Endothelial cell of umbilical vein (primary cell): ENCODE data around the gene SLC12A5. TPM values are rescaled to one million over a fixed set of nuclear protein-coding genes. Genes with fewer than 3 reads are reported as not detected.

Experiments used
- BruUV-seq: library from RNA; stranded (reverse); fragments of 400-500 nt; replicated peaks from 2 replicates; lab custom pipeline; 2021; lab: Mats Ljungman, UMichigan
- CTCF ChIA-PET: fragments of 300-600, 350-600 bp; sonication (Branson Sonifier 250); formaldehyde crosslinking; loops from one replicate; lab custom pipeline; 2021; ENCODE audit warnings: antibody characterized with exemption, inconsistent platforms; lab: Charles Lee
- POLR2A ChIA-PET: fragments of 300-600, 350-600 bp; sonication (Branson Sonifier 250); formaldehyde crosslinking; loops from one replicate; lab custom pipeline; 2021; ENCODE audit warnings: antibody characterized with exemption, inconsistent platforms; lab: Charles Lee
- DNase-seq: peaks from one replicate; pipeline ENCODE4 v3.0.0-alpha.2; 2011; ENCODE audit warnings: low read depth, low spot score
- FAIRE-seq: peaks from 2 replicates; lab custom pipeline; 2011; peaks lifted over from hg19 to GRCh38; lab: Jason Lieb, UNC
- H2AFZ ChIP-seq: 2 replicates; pipeline ENCODE4 v1.6.0; 2012; ENCODE audit warnings: low read depth, low read length, control low read depth, inconsistent platforms
- H3K27ac ChIP-seq: 2 replicates; pipeline ENCODE4 v1.5.1; 2011; ENCODE audit warnings: low read depth, mild to moderate bottlenecking, control low read depth, low read length, moderate library complexity; ENCODE audit not compliant: insufficient read depth
- H3K27me3 ChIP-seq, 2 experiments: 2 replicates each; pipeline versions ENCODE4 v1.6.0 to v1.6.1; 2011; ENCODE audit warnings: low read length in 2 of 2, mixed read lengths in 1 of 2; ENCODE audit not compliant: control insufficient read depth in 2 of 2, insufficient read depth in 2 of 2
- H3K36me3 ChIP-seq, 2 experiments: 2 replicates in 1 of 2; 3 replicates in 1 of 2; pipeline ENCODE4 v1.5.1; 2011; ENCODE audit warnings: low read length in 2 of 2, mild to moderate bottlenecking in 1 of 2, moderate library complexity in 1 of 2; ENCODE audit not compliant: control insufficient read depth in 2 of 2, insufficient read depth in 2 of 2; ENCODE audit errors: extremely low read depth in 1 of 2
- H3K4me1 ChIP-seq: 3 replicates; pipeline ENCODE4 v1.5.1; 2011; ENCODE audit warnings: mild to moderate bottlenecking, low read length; ENCODE audit not compliant: control insufficient read depth, insufficient read depth; ENCODE audit errors: extremely low read depth
- H3K4me2 ChIP-seq: 2 replicates; pipeline ENCODE4 v1.6.1; 2011; ENCODE audit warnings: low read length, control low read depth, mixed read lengths; ENCODE audit not compliant: insufficient read depth
- H3K4me3 ChIP-seq, 3 experiments: fragments of 200-600 bp in 1 of 3; sonication (generic), shearing (Covaris generic) in 1 of 3; replicated peaks in 1 of 3; 2 replicates each; pipeline ENCODE4 v1.5.1; 2011 to 2016; ENCODE audit warnings: control low read depth in 3 of 3, low read length in 3 of 3, mild to moderate bottlenecking in 2 of 3, inconsistent platforms in 1 of 3, low read depth in 1 of 3, moderate library complexity in 1 of 3; ENCODE audit not compliant: insufficient read depth in 1 of 3
- H3K79me2 ChIP-seq: 2 replicates; pipeline ENCODE4 v1.6.0; 2012; ENCODE audit warnings: low read length, inconsistent platforms; ENCODE audit not compliant: control insufficient read depth, insufficient read depth
- H3K9ac ChIP-seq: replicated peaks from 2 replicates; pipeline ENCODE3; 2011; ENCODE audit warnings: low read length, control low read depth; ENCODE audit not compliant: insufficient read depth; ENCODE audit errors: extremely low read depth
- H3K9me1 ChIP-seq: replicated peaks from 3 replicates; pipeline ENCODE4 v1.6.0; 2011; ENCODE audit warnings: mild to moderate bottlenecking, low read length; ENCODE audit not compliant: control insufficient read depth, insufficient read depth; ENCODE audit errors: extremely low read depth
- H3K9me3 ChIP-seq: replicated peaks from 2 replicates; pipeline ENCODE4 v1.5.1; 2012; ENCODE audit warnings: low read length, inconsistent platforms; ENCODE audit not compliant: control insufficient read depth, insufficient read depth
- H4K20me1 ChIP-seq: replicated peaks from 2 replicates; pipeline ENCODE3; 2011; ENCODE audit warnings: mild to moderate bottlenecking, low read length; ENCODE audit not compliant: control insufficient read depth, insufficient read depth; ENCODE audit errors: extremely low read depth
- CTCF ChIP-seq, 2 donors: IDR thresholded peaks; 1 replicate in 1 of 2; 2 replicates in 1 of 2; pipeline ENCODE4 v1.5.1; 2011; ENCODE audit warnings: low read length in 2 of 2, mild to moderate bottlenecking in 2 of 2, moderate library complexity in 2 of 2, control low read depth in 1 of 2, inconsistent platforms in 1 of 2, low read depth in 1 of 2; ENCODE audit not compliant: insufficient read depth in 1 of 2; ENCODE audit errors: extremely low read depth in 1 of 2
- EZH2 ChIP-seq: IDR thresholded peaks from 2 replicates; pipeline ENCODE4 v1.6.1; 2012; ENCODE audit warnings: borderline replicate concordance, low read depth, mild to moderate bottlenecking, moderate library complexity, low read length, inconsistent platforms; ENCODE audit not compliant: severe bottlenecking
- FOS ChIP-seq: IDR thresholded peaks from 2 replicates; pipeline ENCODE4 v1.6.1; 2011; ENCODE audit warnings: mild to moderate bottlenecking, low read length, moderate library complexity, borderline replicate concordance; ENCODE audit not compliant: insufficient read depth
- GATA2 ChIP-seq: IDR thresholded peaks from 2 replicates; pipeline ENCODE4 v1.7.0; 2011; ENCODE audit warnings: low read depth, mild to moderate bottlenecking, moderate library complexity, mixed read lengths, low read length; ENCODE audit not compliant: insufficient read length, insufficient read depth
- JUN ChIP-seq: IDR thresholded peaks from 2 replicates; pipeline ENCODE4 v1.6.1; 2011; ENCODE audit warnings: borderline replicate concordance, low read depth; ENCODE audit not compliant: insufficient read length, insufficient read depth
- MAX ChIP-seq: IDR thresholded peaks from 2 replicates; pipeline ENCODE4 v1.6.1; 2011; ENCODE audit not compliant: insufficient read depth, insufficient read length
- MYC ChIP-seq: IDR thresholded peaks from one replicate; pipeline ENCODE4 v1.6.1; 2011; ENCODE audit warnings: mild to moderate bottlenecking, low read depth, low read length
- POLR2A ChIP-seq: IDR thresholded peaks from 2 replicates; pipeline ENCODE4 v1.6.1; 2012; ENCODE audit warnings: low read depth, mild to moderate bottlenecking, control low read depth, low read length
- POLR2AphosphoS5 ChIP-seq: IDR thresholded peaks from 2 replicates; pipeline ENCODE4 v1.6.1; 2012; ENCODE audit warnings: low read depth, mild to moderate bottlenecking, control low read depth, low read length, moderate library complexity; ENCODE audit not compliant: insufficient read depth
- dilution Hi-C: fragments of 300-500 bp; cut with MboI; formaldehyde crosslinking; loops from one replicate; pipeline ENCODE4 v1.15.0; 2019; ENCODE audit warnings: low sequenced_read_pairs; ENCODE audit not compliant: extremely low pct_ligation_motif_present
- intact Hi-C: fragments of 100-400 bp; cut with micrococcal nuclease; formaldehyde crosslinking; loops from one replicate; pipeline ENCODE4 v1.10.0; 2022
- polyA plus RNA-seq, 4 experiments: library from polyadenylated mRNA; depleted of rRNA in 3 of 4; stranded (reverse) in 3 of 4; unstranded in 1 of 4; fragments of >200 nt; gene quantifications; 2 replicates each; pipeline versions ENCODE4 v1.2.1 to v1.2.3, GENCODE V29; 2011 to 2012; ENCODE audit warnings: missing spikeins in 1 of 4
- total RNA-seq: library from RNA; stranded (reverse); gene quantifications from 2 replicates; pipeline ENCODE4 v1.2.3, GENCODE V29; 2021

The SLC12A5 gene
- total and polyA plus RNA-seq, 2 donors (not counting 3 experiments of a cell fraction or from before 2014, with no cell fraction given), result 1.6 to 2.3 TPM

DNA sequence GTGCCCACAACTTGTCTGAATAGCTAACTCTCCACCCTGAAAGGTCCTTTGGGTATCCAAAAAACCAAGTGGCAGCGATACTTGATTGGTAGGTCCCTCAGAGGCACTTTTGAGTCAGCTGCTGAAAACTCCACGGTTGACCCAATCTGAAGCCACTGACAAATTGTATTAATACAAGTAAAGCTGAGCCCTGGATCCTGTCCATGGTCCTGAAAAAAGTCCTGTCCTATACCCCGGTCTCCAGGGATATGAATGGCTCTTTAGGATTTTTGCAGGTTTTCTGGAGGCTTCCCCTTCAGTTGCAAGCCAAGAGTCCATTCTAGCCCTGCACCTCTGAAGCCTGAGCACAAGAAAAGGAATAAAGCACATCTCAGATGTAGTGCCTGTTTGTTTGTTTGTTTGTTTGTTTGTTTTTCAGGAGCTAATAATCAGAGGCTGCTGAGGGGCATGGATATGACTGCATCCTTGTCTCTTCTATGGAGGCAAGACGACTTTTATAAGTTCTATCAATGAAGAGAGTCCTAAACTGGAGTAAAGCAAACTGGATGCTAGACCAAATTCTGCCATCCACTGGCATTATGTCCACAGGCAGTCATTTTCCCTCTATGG lies 1.7 kb upstream of the SLC12A5 start:
- Histone ChIP-seq H3K27ac (no peak overlapping the region), H3K36me3 (no peaks in the 10 kb centered on the region), H3K4me3 (no peak overlapping the region), H3K4me2 (no peak overlapping the region), H2AFZ (no peak overlapping the region), H4K20me1 (no peaks in the 10 kb centered on the region), H3K9ac (no peak overlapping the region), H3K4me1 (no peaks in the 10 kb centered on the region), H3K9me1 (no peaks in the 10 kb centered on the region), H3K79me2 (no peaks in the 10 kb centered on the region), H3K27me3 (peaks cover 33 to 35% of the 10 kb centered on the region in 2 experiments), H3K9me3 (no peaks in the 10 kb centered on the region)
- DNase-seq (peak; percentile 37), FAIRE-seq (no peak)
- intact Hi-C loops, result no loop called here
- ChIA-PET POLR2A (no interaction called here), CTCF (interaction anchor here (0.8 to 1.7 kb wide), 7 partner anchors 13 to 280 kb away, joined by 3 to 12 read pairs (median 3); no protein-coding TSS in a partner anchor)
- no TSS peak for BruUV-seq
- dilution Hi-C loops, result no loop called here
- no peak for TF ChIP-seq EZH2
- TF ChIP-seq POLR2AphosphoS5, result no peak
- TF ChIP-seq MAX, result no peak
- TF ChIP-seq POLR2A, result no peak
- TF ChIP-seq JUN, result no peak
- TF ChIP-seq MYC, result no peak

DNA sequence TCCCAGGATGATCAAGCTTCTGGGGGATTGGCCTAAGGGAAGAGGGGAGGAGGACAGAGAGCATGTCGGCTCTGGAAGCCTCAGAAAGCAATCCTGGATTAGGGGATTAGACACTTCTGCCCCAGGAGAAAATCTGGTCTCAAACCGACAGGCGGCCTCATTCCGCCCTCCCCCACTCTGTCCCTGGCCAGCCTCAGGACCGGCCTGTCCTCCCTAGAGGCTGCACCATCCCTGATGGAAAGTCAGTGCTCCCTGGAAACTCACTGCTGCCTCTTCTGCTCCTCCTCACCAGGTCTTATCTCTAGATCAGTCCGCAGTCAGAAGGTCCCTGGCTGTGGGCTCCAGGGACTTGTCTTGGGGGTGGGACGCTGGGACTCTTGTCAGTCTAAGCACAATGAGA lies 905 bp upstream of the SLC12A5 start:
- no peak overlapping the region for H3K9ac ChIP-seq
- no peak for FAIRE-seq

More for the DNA sequence above, 905 bp upstream of the SLC12A5 start:
- Histone ChIP-seq H3K9me3 (no peaks in the 10 kb centered on the region), H3K4me3 (no peak overlapping the region), H2AFZ (no peak overlapping the region), H3K27me3 (peaks cover 40 to 42% of the 10 kb centered on the region in 2 experiments), H3K4me1 (no peaks in the 10 kb centered on the region), H4K20me1 (no peaks in the 10 kb centered on the region), H3K4me2 (no peak overlapping the region), H3K27ac (no peak overlapping the region), H3K9me1 (no peaks in the 10 kb centered on the region), H3K36me3 (no peaks in the 10 kb centered on the region), H3K79me2 (no peaks in the 10 kb centered on the region)
- POLR2A ChIA-PET, result no interaction called here
- no peak for TF ChIP-seq POLR2A
- no peak for TF ChIP-seq FOS
- TF ChIP-seq MYC, result no peak
- no peak for TF ChIP-seq CTCF (IDR thresholded peaks at IDR 0.05; ENCODE audit: extremely low read depth in 1 of 2, insufficient read depth in 1 of 2, low read depth in 1 of 2, low read length in 2 of 2)
- no peak for TF ChIP-seq EZH2
- TF ChIP-seq MAX, result no peak
- TF ChIP-seq JUN, result no peak
- no peak for TF ChIP-seq GATA2
- TF ChIP-seq POLR2AphosphoS5, result no peak
- DNase-seq, result no peak
- dilution Hi-C loops (no loop called here), intact Hi-C loops (no loop called here)
- CTCF ChIA-PET, result interaction anchor here (0.8 to 1.7 kb wide), 6 partner anchors 14 to 101 kb away, joined by 3 to 12 read pairs (median 4); no protein-coding TSS in a partner anchor
- BruUV-seq, result no TSS peak
